NCI-H1694 treated with DMSO at 0.1 percent for 48 hours (cell line): ENCODE results near the gene OR10V1.
A peak's percentile ranks its signal among the peaks of the same experiment; 100 is the strongest.

Source experiments
- DNase-seq: peaks from one replicate; lab custom pipeline; 2025; lab: John Stamatoyannopoulos, UW

The OR10V1 gene

DNA sequence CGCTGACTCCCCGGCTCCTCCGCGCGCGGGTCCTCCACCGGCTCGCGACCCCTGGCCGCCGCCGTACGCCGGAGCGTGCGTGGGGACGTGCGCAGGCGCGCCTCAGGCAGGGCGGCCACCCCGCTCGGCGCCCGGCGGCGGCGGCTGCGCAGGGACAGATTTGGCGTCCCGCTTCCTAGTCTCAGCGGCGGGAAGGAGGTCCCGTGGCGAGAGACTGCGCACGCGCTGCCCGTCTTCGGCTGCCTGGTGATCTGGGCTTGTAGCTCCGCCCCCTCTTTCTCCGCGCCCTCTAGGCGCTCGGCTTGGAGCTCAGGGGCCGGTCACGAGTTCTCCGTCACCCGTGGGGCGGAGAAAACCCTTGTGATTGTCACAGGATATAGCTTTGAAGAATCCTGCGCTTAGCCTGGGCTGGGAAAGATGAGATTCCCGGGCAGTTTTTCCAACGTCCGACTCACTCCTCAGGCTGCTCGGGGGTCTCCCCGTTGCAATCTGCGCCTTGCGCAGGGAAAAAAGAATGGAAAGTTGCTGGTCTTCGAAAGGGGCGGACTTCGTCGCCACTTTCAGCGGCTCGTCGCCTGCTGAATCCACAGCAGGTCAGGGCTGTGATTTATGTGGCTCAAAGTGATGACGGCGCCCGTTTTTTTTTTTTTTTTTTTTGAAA, 44.6 kb downstream of the OR10V1 start, which contains the start of gene PATL1:
PATL1 (minus strand) TSS at position 88 of the 661 bp plus-strand sequence. CDS start 142 bp downstream, outside the sequence.
- DNase-seq = peak; percentile 93

GRCh38 chr11:59668188-59668949, 45.3 kb downstream of the OR10V1 start:
- DNase-seq = no peak

DNA sequence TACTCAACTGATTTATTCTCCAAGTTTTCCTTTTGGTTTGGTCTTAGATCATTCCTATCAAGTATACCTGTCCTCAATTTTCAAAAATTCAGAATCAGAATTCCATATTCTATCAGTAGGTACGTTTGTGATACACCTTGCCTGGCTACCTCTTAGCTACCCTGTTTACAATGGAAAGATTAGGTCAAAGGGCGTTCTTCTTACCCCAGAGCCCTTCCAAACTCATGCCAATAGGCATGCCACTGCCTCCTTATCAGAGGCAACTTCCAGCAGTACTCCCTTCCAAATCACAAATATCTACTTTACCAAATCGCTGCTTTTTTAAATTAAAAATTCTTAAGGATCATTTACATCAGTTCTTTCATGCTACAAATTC, 45.8 kb downstream of the OR10V1 start:
- DNase-seq = no peak

DNA sequence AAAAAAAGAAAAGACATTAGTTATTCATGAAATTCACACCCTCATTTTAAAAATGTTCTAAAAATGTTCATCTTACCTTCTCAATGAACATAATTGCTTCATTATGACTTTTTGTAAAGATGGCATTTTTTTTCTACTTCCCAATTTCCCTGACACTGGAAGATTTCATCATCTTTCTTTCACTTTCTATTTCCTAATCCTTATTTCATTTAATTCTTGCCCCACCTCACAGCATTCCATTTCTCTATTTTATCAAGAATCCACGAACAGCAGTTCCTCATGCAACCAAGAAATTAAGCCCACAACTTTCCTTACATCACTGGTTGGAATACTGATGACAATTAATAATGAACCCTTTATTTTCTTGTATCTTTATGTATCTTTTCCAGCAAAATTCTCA, 46.7 kb downstream of the OR10V1 start:
- no peak for DNase-seq
